Ectodermal cell (in vitro differentiated cells): Measurements from ENCODE around the gene GALNT14.

Source experiments
- H3K27ac ChIP-seq: 2 replicates; pipeline ENCODE4 v1.7.0; 2013; ENCODE audit warnings: mild to moderate bottlenecking, low read depth, low read length; ENCODE audit not compliant: insufficient read depth, poor library complexity, severe bottlenecking
- H3K27me3 ChIP-seq: 2 replicates; pipeline ENCODE4 v1.7.0; 2013; ENCODE audit warnings: mild to moderate bottlenecking, low read length; ENCODE audit not compliant: insufficient read depth, control insufficient read depth, poor library complexity, severe bottlenecking
- H3K36me3 ChIP-seq: one replicate; pipeline ENCODE4 v1.7.0; 2013; ENCODE audit warnings: low read length; ENCODE audit not compliant: control insufficient read depth, insufficient read depth
- H3K4me1 ChIP-seq: one replicate; pipeline ENCODE4 v1.7.0; 2013; ENCODE audit warnings: low read length; ENCODE audit not compliant: control insufficient read depth, insufficient read depth
- H3K4me3 ChIP-seq: 2 replicates; pipeline ENCODE4 v1.7.0; 2013; ENCODE audit warnings: low read depth, low read length, control low read depth; ENCODE audit not compliant: insufficient read depth
- H3K9me3 ChIP-seq: 2 replicates; pipeline ENCODE4 v1.7.0; 2013; ENCODE audit warnings: mild to moderate bottlenecking, low read length, moderate library complexity; ENCODE audit not compliant: control insufficient read depth
- WGBS, 2 experiments: methylation state at CpG; one replicate each; pipeline ENCODE4 v1.1.7; 2013; ENCODE audit warnings: missing lambda C conversion rate in 2 of 2; 5-methylcytosine and 5-hydroxymethylcytosine counted together

Gene GALNT14

GRCh38 chr2:31058096-31059035, 79.9 kb downstream of the GALNT14 start:
- 95 to 97% methylated on average over 11 to 13 of the region's 13 CpGs for WGBS, 2 experiments

DNA sequence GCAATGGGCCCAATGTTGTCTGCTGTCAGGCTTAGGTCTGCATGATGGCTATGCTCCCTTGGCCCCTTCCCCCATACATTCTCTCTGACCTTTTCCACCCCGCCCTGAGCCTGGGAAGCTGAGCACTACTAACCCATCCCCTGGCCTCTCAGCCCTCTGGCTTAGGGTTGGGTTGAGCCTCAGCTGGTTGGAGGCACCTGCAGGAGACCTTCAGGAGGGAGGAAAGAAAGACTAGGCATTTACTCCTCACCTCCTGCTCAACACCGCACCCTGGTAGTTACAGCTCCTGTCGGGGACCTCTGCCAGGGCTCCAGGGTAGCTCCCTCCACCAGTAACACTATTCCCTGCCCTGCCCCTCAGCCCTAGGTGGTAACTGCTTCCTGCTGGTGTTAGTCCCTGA, 80.5 kb downstream of the GALNT14 start:
- H3K9me3 ChIP-seq, result no peaks in the 10 kb centered on the region

More at GRCh38 chr2:31058096-31059035, 79.9 kb downstream of the GALNT14 start:
- no peak overlapping the region for H3K27ac ChIP-seq
- no peak overlapping the region for H3K4me3 ChIP-seq
- H3K9me3 ChIP-seq, result no peaks in the 10 kb centered on the region
- H3K36me3 ChIP-seq, result no peaks in the 10 kb centered on the region
- no peaks in the 10 kb centered on the region for H3K27me3 ChIP-seq
- H3K4me1 ChIP-seq, result no peaks in the 10 kb centered on the region

DNA sequence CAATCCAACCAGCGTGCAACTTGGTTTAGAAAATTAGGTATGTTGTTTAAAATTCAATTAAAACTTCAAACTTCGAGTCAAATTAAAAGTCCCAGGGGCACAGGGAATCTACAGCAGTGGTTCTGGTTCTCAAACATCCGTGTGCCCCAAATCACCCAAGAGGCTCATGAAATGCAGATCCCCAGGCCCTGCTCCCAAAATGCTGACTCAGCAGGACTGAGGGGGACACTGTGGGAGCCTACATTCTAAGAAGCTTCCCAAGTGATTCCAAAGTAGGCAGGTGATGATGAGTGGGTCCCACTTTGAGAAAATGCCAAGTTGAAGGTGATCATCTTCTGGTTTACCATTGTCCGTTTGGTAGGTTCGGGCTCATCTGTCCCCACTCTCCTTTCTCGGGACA, 82.3 kb downstream of the GALNT14 start:
- Histone ChIP-seq H3K4me3 (no peak overlapping the region), H3K27me3 (no peaks in the 10 kb centered on the region), H3K9me3 (no peaks in the 10 kb centered on the region), H3K27ac (no peak overlapping the region), H3K4me1 (no peaks in the 10 kb centered on the region), H3K36me3 (no peaks in the 10 kb centered on the region)
- 93 to 97% methylated on average over 6 of the region's 6 CpGs for WGBS, 2 experiments

More for the DNA sequence above, 80.5 kb downstream of the GALNT14 start:
- H3K4me3 ChIP-seq, result no peak overlapping the region
- H3K27me3 ChIP-seq, result no peaks in the 10 kb centered on the region
- H3K27ac ChIP-seq, result no peak overlapping the region
- H3K4me1 ChIP-seq, result no peaks in the 10 kb centered on the region
- 57 to 59% methylated on average over 3 of the region's 3 CpGs for WGBS, 2 experiments
- H3K36me3 ChIP-seq, result no peaks in the 10 kb centered on the region

DNA sequence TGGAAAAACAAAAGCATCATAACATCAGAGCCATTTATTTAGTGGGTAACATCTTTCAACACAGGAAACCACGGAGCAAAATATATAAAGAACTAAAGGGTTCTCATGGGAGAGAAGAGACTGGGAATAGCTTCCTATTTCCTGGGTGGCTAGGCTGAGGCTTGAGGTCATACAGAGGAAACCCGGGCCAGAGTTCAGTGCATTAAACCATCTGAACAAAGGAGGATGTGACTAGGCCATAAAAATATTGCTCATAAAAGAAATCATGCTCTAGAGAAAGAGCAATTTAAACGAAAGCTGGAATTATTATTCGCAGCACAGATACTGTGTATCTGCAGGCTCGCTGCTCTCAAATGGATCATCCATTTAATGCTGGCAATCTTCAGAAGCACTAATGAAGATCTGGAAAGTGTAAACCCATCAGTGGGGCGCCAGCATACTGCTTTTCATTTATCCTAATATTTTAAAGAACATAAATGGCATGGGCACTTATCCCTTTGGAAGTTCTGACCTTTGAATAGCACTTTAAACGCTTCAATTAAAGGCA, 83.3 kb downstream of the GALNT14 start:
- no peak overlapping the region for H3K27ac ChIP-seq

GRCh38 chr2:31053929-31054782, 84.1 kb downstream of the GALNT14 start:
- WGBS, 2 experiments, result 88 to 91% methylated on average over 6 of the region's 6 CpGs
- Histone ChIP-seq H3K4me1 (no peaks in the 10 kb centered on the region), H3K9me3 (no peaks in the 10 kb centered on the region), H3K27ac (no peak overlapping the region), H3K36me3 (no peaks in the 10 kb centered on the region), H3K27me3 (no peaks in the 10 kb centered on the region), H3K4me3 (no peak overlapping the region)

More for the DNA sequence above, 83.3 kb downstream of the GALNT14 start:
- Histone ChIP-seq H3K4me3 (no peak overlapping the region), H3K9me3 (no peaks in the 10 kb centered on the region), H3K36me3 (no peaks in the 10 kb centered on the region), H3K27me3 (no peaks in the 10 kb centered on the region), H3K4me1 (no peaks in the 10 kb centered on the region)
- 93 to 94% methylated on average over 7 of the region's 7 CpGs for WGBS, 2 experiments

DNA sequence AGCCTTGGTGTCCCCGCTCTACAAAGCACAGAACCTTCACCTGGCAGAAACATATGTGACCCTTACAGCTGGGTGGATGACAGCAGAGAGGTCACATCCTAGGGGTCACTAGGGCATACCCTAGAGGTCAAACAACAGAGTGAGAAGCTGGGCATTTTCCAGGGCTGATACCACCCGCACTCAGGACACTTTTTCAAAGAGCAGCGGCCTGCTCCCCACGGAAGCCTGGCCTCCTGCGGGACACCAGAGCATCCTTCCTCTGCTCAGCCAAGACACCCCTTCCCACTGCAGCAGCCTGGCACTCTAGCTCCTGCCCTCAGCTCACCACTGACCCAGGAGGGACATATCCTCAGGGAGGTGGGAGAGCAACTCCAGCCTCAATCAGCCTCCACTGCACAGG, 86.0 kb downstream of the GALNT14 start:
- H3K27me3 ChIP-seq, result no peaks in the 10 kb centered on the region
- no peaks in the 10 kb centered on the region for H3K36me3 ChIP-seq
- H3K4me3 ChIP-seq, result no peak overlapping the region
- 90 to 91% methylated on average over 5 of the region's 5 CpGs for WGBS, 2 experiments
- H3K4me1 ChIP-seq, result no peaks in the 10 kb centered on the region
- no peak overlapping the region for H3K27ac ChIP-seq
- no peaks in the 10 kb centered on the region for H3K9me3 ChIP-seq

DNA sequence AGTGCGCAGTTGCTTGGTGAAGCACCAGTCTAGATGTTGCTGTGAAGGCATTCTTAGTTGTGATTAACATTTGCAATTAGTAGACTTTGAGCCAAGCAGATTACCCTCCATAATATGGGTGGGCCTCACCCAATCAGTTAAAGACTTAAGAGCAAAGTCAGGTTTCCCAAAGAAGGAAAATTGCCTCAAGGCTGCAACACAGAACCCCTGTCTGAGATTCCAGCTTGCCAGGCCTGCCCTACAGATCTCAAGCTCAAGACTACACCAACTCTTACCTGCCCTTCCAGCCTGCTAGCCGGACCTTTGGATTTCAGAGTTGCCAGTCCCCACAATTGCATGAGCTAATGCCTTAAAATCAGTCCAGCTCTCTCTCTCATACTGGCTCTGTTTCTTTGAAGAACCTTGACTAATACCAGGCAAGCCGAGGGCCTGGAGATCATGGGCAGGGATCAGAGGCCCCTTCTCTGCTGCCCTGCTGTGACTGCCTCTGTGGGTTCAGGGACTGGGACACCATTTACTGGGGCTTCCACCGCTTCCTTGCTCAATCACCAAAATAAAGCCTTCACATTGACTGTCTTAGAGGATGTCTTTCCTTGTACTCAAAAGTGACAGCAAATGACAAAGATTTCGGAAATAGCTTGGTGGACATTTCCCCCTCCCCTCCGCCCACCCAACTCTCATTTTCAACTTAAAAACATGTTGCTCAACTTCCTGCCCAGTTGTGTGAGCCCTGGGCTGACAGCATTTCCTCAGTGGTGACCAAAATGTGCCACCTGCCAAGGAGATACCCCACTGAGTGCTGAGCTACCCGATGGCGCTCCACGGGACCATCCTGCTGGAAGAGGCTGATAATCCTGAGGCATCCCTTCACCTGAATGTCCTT, 86.7 kb downstream of the GALNT14 start:
- Histone ChIP-seq H3K9me3 (no peaks in the 10 kb centered on the region), H3K36me3 (no peaks in the 10 kb centered on the region), H3K4me3 (no peak overlapping the region), H3K4me1 (no peaks in the 10 kb centered on the region), H3K27ac (no peak overlapping the region), H3K27me3 (no peaks in the 10 kb centered on the region)
- 92 to 94% methylated on average over 9 of the region's 9 CpGs for WGBS, 2 experiments

DNA sequence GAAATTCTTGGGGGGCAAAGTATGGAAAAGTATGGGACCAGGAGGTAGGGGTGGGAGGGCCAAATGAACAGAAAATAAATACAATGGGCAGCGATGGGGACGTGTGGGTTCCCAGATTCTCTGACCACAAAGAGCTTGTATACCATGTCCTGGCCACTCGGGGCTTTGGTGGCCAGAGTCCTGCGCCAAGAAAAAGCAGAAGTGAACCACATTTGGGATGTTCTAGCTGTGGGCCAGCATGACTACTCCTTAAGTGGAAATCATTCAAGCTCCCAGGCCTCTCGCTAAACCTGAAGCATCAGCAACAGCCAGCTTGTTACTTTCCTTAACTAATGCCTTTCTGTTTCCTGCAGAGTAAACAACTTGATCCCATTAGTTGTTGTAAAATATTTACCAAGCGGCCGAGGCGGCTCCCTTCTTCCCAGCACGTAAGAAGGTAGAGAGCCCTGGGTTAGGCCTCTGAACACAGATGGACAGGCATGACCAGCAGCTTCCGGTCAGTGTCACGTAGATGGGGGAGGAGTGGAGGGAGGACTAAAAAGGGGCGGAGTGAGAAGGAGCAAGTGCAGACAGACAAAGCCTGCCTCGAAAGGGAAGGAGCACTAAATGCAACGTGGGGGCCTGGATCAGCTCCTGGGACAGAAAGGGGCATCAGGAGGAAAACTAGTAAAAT, 88.2 kb downstream of the GALNT14 start:
- Histone ChIP-seq H3K27me3 (no peaks in the 10 kb centered on the region), H3K36me3 (no peaks in the 10 kb centered on the region), H3K4me3 (no peak overlapping the region), H3K4me1 (no peaks in the 10 kb centered on the region), H3K27ac (no peak overlapping the region), H3K9me3 (no peaks in the 10 kb centered on the region)
- WGBS, 2 experiments, result 76 to 80% methylated on average over 14 of the region's 14 CpGs

DNA sequence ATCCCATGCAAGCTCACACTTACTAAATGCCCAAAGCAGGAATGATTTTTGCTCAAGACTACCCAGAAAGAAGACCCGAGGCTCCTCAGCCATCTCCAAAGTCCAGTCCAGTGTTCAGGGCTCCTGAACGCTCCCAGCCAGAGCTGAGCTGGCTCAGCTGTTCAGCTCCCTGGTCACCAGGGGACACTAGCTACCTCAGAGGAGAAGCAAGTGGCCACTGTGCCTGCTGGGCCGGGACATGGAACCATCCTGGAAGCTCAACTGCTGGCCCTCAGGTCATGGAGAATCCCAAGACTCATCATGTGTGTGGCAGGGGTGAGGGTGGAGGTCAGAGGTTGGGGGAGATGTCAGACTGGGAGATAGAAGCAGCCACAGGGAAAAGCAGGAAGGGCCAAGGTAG, 89.0 kb downstream of the GALNT14 start:
- WGBS, 2 experiments, result 96 to 97% methylated on average over 3 of the region's 3 CpGs
- Histone ChIP-seq H3K4me1 (no peaks in the 10 kb centered on the region), H3K27ac (no peak overlapping the region), H3K27me3 (no peaks in the 10 kb centered on the region), H3K36me3 (no peaks in the 10 kb centered on the region), H3K4me3 (no peak overlapping the region), H3K9me3 (no peaks in the 10 kb centered on the region)
